Measurements from ENCODE around the gene ATP4A. TPM values are rescaled to one million over a fixed set of nuclear protein-coding genes. Genes with fewer than 3 reads are reported as not detected.

Gene ATP4A
- total and polyA plus RNA-seq, 9 of the 15 experiments (the other 6 are each of a cell fraction or from before 2014, with no cell fraction given): 0.15 TPM; not detected in 8

GRCh38 chr19:35546532-35546931 lies 16.9 kb downstream of the ATP4A start:
- H3K27ac ChIP-seq (ENCODE audit: extremely low read depth, low read depth, low read length): peak overlapping the region; percentile 90; the same call in 2 of the 3 replicates
- peaks cover 9% of the 10 kb centered on the region for H4K20me1 ChIP-seq (replicated peaks; ENCODE audit: control insufficient read depth, insufficient read depth, low read length)
- WGBS (ENCODE audit: insufficient coverage, low coverage, missing lambda C conversion rate): 59% methylated on average over 8 of the region's 8 CpGs
- intact Hi-C loops (cut with micrococcal nuclease) (no loop called here), in situ Hi-C loops (cut with MboI) (no loop called here)
- no peaks in the 10 kb centered on the region for H3K27me3 ChIP-seq (ENCODE audit: control insufficient read depth in 2 of 2, insufficient read depth in 2 of 2, low read length in 2 of 2)
- peak overlapping the region; percentile 100 for H3K4me2 ChIP-seq (ENCODE audit: insufficient read depth, low read length)
- TF ChIP-seq ZNF224 (CRISPR knock-in tag; IDR thresholded peaks at IDR 0.05) (no peak), RBFOX2 (IDR thresholded peaks at IDR 0.05; ENCODE audit: low read depth, low read length) (0 out of 2 replicates have a peak, but pooled peaks have one; percentile 29), SIN3A (IDR thresholded peaks at IDR 0.05; ENCODE audit: borderline replicate concordance in 2 of 2, control insufficient read depth in 1 of 2, low read depth in 2 of 2, low read length in 2 of 2) (no peak), TSC22D4 (tag; IDR thresholded peaks at IDR 0.05) (no peak), ZNF707 (CRISPR knock-in tag; conservative IDR thresholded peaks at IDR 0.05) (no peak), MLLT1 (IDR thresholded peaks at IDR 0.05) (no peak)
- peaks cover 13% of the 10 kb centered on the region for H3K9me1 ChIP-seq (ENCODE audit: control insufficient read depth, insufficient read depth, low read length)
- H3K36me3 ChIP-seq (ENCODE audit: control insufficient read depth, insufficient read depth, low read length): peaks cover 56% of the 10 kb centered on the region; the same call in 2 of the 3 replicates
- no peak for ATAC-seq
- peaks cover 36% of the 10 kb centered on the region for H3K79me2 ChIP-seq (ENCODE audit: control insufficient read depth, insufficient read depth, low read length)
- FAIRE-seq: peak; percentile 26
- no peak overlapping the region for H2AFZ ChIP-seq (ENCODE audit: low read depth, low read length)
- ChIA-PET POLR2A (no interaction called here), CTCF (ENCODE audit: low intra/inter-chr PET ratio) (no interaction called here)
- H3K4me1 ChIP-seq (replicated peaks in 1 of 2; ENCODE audit: control insufficient read depth in 2 of 2, insufficient read depth in 2 of 2, low read length in 2 of 2): peaks cover 16 to 44% of the 10 kb centered on the region in 2 experiments; a peak in 4 of 5 replicates
- H3K4me3 ChIP-seq: peak overlapping the region; percentile 96
- no peak for DNase-seq (ENCODE audit: extremely low read depth in 1 of 4, low spot score in 3 of 4)
- H3K9me3 ChIP-seq (replicated peaks; ENCODE audit: control insufficient read depth, insufficient read depth, low read depth, low read length): no peaks in the 10 kb centered on the region
- H3K9ac ChIP-seq (ENCODE audit: insufficient read depth in 1 of 2, low read depth in 2 of 2, low read length in 2 of 2): peak overlapping the region; percentile 93
- BruUV-seq (replicated peaks): TSS peak; percentile 65

Data from K562 (cell line).